Measurements from ENCODE around the gene HIP1R. TPM values are rescaled to one million over a fixed set of nuclear protein-coding genes. Genes with fewer than 3 reads are reported as not detected.

The HIP1R gene
- total RNA-seq, 1 donor from 2014 or later: 33.0 TPM

DNA sequence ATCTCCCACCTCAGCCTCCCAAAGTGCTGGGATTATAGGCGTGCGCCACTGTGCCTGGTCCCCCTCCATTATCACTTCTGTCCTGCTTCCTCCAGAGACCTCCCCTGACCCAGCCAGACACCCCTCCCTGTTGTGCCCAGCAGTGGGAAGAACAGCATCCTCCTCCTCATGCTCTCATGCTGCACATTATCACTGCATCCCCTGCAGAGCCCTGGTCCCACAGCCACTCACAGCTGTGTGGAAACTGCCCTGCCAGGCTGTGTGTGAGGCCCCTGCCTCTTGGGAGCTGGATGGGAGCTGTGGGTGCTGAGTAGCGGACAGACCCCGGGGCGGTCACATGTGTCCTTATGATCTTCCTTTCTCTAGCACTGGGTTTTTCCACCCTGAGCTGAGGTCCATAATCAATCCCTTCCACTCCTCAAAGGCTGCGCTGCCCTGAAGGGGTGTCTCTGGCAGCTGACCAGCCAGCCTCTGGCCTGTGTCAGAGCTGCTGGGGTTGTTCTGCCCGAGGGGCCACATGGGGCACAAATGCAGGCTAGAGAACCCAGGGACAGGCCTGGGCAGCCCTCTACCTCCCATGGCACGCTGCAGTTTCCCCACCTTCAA lies 9.2 kb downstream of the HIP1R start:
- ATAC-seq (no peak), DNase-seq (no peak)
- Histone ChIP-seq H3K27me3 (no peaks in the 10 kb centered on the region), H3K4me1 (peaks cover 16% of the 10 kb centered on the region), H3K27ac (no peak overlapping the region), H3K4me3 (no peak overlapping the region), H3K9me3 (no peaks in the 10 kb centered on the region), H3K36me3 (no peaks in the 10 kb centered on the region)
- TF ChIP-seq, protein P1, sequence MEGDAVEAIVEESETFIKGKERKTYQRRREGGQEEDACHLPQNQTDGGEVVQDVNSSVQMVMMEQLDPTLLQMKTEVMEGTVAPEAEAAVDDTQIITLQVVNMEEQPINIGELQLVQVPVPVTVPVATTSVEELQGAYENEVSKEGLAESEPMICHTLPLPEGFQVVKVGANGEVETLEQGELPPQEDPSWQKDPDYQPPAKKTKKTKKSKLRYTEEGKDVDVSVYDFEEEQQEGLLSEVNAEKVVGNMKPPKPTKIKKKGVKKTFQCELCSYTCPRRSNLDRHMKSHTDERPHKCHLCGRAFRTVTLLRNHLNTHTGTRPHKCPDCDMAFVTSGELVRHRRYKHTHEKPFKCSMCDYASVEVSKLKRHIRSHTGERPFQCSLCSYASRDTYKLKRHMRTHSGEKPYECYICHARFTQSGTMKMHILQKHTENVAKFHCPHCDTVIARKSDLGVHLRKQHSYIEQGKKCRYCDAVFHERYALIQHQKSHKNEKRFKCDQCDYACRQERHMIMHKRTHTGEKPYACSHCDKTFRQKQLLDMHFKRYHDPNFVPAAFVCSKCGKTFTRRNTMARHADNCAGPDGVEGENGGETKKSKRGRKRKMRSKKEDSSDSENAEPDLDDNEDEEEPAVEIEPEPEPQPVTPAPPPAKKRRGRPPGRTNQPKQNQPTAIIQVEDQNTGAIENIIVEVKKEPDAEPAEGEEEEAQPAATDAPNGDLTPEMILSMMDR (IDR thresholded peaks at IDR 0.05): no peak
- intact Hi-C loops (cut with DNase I): no loop called here

DNA sequence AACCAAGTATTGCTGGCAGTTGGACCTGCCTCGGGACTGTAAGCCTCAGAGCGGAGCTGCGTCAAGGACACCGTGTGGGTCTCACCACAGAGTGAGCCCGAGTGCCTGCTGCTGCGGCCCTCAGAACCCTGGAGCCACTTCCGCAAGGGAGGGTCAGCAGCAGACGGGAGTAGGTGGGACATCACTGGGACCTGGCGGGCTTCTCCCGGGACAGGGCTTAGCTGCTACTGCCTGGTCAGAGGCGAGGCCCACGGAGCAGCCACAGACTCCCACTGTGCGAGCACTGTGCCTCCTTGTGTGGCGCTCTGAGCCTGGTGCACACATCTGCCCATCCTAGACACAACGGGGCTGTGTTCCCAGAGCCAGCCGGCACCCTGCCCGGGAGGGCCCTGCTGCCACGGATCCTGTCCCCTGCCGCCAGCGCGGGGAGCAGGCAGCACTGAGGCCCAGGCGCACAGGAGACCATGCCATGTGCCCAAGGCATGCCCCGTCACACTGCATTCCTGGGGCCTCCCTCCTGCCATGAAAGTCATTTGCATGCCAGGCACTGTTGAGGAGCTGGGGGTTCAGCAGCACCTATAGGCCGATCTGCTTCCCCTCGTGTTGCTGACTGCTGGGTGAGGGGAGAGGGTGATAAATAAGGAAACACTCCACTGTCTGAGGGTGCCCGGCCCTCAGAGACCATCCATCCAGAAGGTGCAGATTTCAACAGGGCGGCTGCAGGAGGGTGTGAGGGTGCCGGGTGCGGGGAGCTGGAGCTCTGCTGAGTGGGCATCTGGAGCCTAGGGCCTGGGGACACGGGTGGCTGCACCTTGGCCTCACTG lies 10.0 kb downstream of the HIP1R start:
- TF ChIP-seq, protein P1 (IDR thresholded peaks at IDR 0.05): no peak
- ATAC-seq (no peak), DNase-seq (no peak)
- intact Hi-C loops (cut with DNase I): no loop called here
- Histone ChIP-seq H3K36me3 (no peaks in the 10 kb centered on the region), H3K4me3 (no peak overlapping the region), H3K27ac (no peak overlapping the region), H3K4me1 (peaks cover 16% of the 10 kb centered on the region), H3K9me3 (no peaks in the 10 kb centered on the region), H3K27me3 (no peaks in the 10 kb centered on the region)

DNA sequence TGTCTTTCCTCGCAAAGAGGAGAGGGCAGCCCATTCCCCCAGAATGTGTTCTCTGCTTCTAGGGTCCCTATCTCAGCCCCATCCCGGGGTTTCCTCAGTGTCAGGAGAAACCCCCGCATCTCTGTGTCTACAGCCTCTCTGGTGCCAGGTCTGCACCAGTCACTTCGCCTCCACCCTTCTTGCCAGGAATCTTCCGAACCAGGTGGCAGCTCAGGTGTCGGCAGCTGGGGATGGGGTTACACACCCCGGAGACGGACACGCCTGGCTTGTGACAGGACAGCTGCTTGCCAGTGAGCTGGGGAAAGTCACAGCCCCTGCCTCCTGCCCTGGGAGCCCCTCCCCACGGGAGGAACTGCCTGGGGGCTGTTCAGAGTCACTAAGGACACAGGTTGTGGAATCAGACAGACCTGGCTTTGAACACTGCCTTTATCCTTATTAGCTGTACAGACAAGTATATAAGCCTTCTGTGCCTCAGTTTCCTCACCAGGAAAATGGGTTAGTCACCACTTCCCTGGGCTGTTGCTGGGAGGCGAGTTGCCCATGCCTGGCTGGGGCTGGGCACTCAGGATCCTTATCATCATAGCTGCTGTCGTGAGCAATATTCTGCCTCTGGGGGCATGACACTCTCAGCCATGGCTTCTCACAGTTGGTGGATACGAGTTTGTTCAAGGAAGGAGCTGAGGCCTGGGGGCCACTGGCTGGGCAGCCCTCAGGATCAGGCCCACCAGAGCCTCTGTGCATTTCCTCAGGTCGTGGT lies 10.8 kb downstream of the HIP1R start:
- H3K36me3 ChIP-seq: no peaks in the 10 kb centered on the region
- DNase-seq: no peak
- H3K4me3 ChIP-seq: no peak overlapping the region
- ATAC-seq: no peak
- no peak overlapping the region for H3K27ac ChIP-seq
- H3K27me3 ChIP-seq: no peaks in the 10 kb centered on the region
- peaks cover 16% of the 10 kb centered on the region for H3K4me1 ChIP-seq
- H3K9me3 ChIP-seq: no peaks in the 10 kb centered on the region
- intact Hi-C loops (cut with DNase I): no loop called here
- TF ChIP-seq, protein P1 (IDR thresholded peaks at IDR 0.05): no peak

DNA sequence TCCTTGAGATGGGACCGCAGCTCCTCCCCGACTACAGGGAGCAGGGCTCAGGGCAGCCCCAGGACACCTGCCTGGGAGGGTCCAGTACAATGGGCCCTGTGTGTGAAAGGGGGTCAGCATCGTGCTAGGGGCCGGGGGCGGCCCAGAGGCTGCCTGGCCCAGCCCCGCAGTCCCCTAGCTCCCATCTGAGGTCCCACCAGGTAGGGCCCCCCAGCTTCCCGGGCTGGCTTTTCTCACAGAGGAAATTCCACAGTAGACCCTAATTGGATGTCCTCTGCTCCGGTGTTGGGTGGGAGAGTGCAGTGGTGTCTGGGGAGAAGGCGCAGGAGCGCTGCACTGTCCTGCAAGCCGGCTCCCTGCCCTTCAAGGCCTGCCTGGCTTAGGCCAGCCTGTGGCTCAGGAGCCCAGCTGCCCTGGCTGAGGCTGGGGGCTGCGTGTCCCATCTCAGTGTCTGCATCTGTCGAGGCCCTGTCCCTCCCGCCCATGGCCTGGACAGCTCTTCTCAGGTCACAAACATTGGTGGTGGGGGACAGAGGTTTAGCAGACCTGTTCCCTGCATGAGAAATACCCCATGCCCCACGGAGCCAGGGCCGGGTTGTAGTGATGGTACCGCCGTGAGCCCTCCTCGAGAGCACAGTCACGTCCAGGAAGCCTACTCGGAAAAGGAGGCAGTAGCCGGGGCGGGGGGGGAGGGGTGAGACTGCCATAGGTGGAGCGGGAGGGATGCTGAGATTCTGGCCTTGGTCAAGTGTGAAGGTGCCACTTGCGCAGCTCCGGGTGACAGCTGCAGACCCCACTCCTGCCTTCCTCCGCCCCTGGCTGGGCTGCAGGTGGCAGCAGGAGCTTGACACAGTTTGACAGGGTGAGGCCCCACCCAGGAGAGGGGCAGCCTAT lies 11.6 kb downstream of the HIP1R start:
- Histone ChIP-seq H3K4me3 (no peak overlapping the region), H3K27me3 (no peaks in the 10 kb centered on the region), H3K9me3 (no peaks in the 10 kb centered on the region), H3K4me1 (peaks cover 12% of the 10 kb centered on the region), H3K36me3 (no peaks in the 10 kb centered on the region), H3K27ac (no peak overlapping the region)
- TF ChIP-seq, protein P1 (IDR thresholded peaks at IDR 0.05): no peak
- intact Hi-C loops (cut with DNase I): no loop called here
- no peak for DNase-seq
- no peak for ATAC-seq

DNA sequence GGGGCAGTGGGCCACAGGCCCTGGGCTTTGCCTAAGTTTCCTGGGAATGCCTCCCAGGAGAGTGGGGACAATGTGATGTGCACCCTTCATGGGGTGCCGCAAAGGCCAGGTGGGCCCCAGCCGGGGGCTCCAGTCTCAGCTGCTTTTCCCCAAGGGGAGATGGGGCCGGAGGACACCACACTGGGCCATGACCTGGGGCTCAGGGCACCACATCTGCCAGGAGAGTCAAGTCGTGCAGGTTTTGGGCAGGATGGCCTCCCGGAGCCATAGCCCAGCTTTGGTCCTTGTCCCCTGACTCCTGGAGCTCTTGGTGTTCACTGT lies 12.2 kb downstream of the HIP1R start:
- Histone ChIP-seq H3K4me1 (peaks cover 14% of the 10 kb centered on the region), H3K4me3 (no peak overlapping the region), H3K36me3 (no peaks in the 10 kb centered on the region), H3K27ac (no peak overlapping the region), H3K9me3 (no peaks in the 10 kb centered on the region), H3K27me3 (no peaks in the 10 kb centered on the region)
- intact Hi-C loops (cut with DNase I): no loop called here
- TF ChIP-seq, protein P1 (IDR thresholded peaks at IDR 0.05): no peak
- ATAC-seq (no peak), DNase-seq (no peak)
